HEK293 (cell line): ENCODE results near the gene RIPK3.
A peak's percentile ranks its signal among the peaks of the same experiment; 100 is the strongest.

Source experiments
- CTCF ChIA-PET: fragments of 350-600 bp; formaldehyde crosslinking; extraction: SDS; loops from one replicate; lab custom pipeline; 2021; ENCODE audit warnings: antibody characterized with exemption; lab: Yijun Ruan, JAX
- POLR2A ChIA-PET: fragments of 300-600 bp; formaldehyde crosslinking; extraction: SDS; loops from one replicate; lab custom pipeline; 2020; ENCODE audit warnings: antibody characterized with exemption, inconsistent platforms; lab: Yijun Ruan, JAX
- H3K27ac ChIP-seq: fragments of 200-500 bp; sonication (Bioruptor generic); 2 replicates; pipeline ENCODE4 v1.5.1; 2014; ENCODE audit warnings: low read depth, low read length, control low read depth, inconsistent platforms; ENCODE audit errors: extremely low read depth
- H3K36me3 ChIP-seq, 2 experiments: fragments of 200-500 bp in 1 of 2; sonication (Bioruptor generic) in 1 of 2; 1 replicate in 1 of 2; 2 replicates in 1 of 2; pipeline ENCODE4 v1.5.1; 2014 to 2017; ENCODE audit warnings: inconsistent platforms in 2 of 2, low read length in 2 of 2; ENCODE audit not compliant: control insufficient read depth in 2 of 2, insufficient read depth in 1 of 2
- H3K4me1 ChIP-seq: fragments of 200-500 bp; sonication (Bioruptor generic); 2 replicates; pipeline ENCODE4 v1.5.1; 2014; ENCODE audit warnings: mild to moderate bottlenecking, low read length, inconsistent platforms; ENCODE audit not compliant: control insufficient read depth, insufficient read depth
- H3K4me3 ChIP-seq: 2 replicates; pipeline ENCODE4 v1.5.1; 2011; ENCODE audit warnings: low read depth, mild to moderate bottlenecking, control low read depth, low read length, moderate library complexity
- H3K9me3 ChIP-seq: fragments of 200-500 bp; sonication (Bioruptor generic); 2 replicates; pipeline ENCODE4 v1.5.1; 2014; ENCODE audit warnings: low read depth, low read length, inconsistent platforms; ENCODE audit not compliant: control insufficient read depth, insufficient read depth
- EGR2 ChIP-seq: fragments of 450-650 bp; formaldehyde crosslinking; IDR thresholded peaks from 2 replicates; pipeline ENCODE4 v1.5.1; 2016; ENCODE audit warnings: low read depth, missing biosample characterization, missing genetic modification characterization
- HIC1 ChIP-seq: fragments of 450-650 bp; formaldehyde crosslinking; IDR thresholded peaks from 2 replicates; pipeline ENCODE4 v1.5.1; 2016; ENCODE audit warnings: missing biosample characterization, missing genetic modification characterization
- INSM2 ChIP-seq: fragments of 450-650 bp; formaldehyde crosslinking; IDR thresholded peaks from 2 replicates; pipeline ENCODE4 v1.5.1; 2016; ENCODE audit warnings: missing biosample characterization, missing genetic modification characterization
- KLF1 ChIP-seq: fragments of 450-650 bp; formaldehyde crosslinking; IDR thresholded peaks from 2 replicates; pipeline ENCODE4 v1.5.1; 2016; ENCODE audit warnings: missing biosample characterization, missing genetic modification characterization
- KLF10 ChIP-seq: fragments of 450-650 bp; IDR thresholded peaks from 2 replicates; pipeline ENCODE4 v1.5.1; 2018; ENCODE audit warnings: missing biosample characterization, mild to moderate bottlenecking, missing genetic modification characterization
- KLF17 ChIP-seq: fragments of 450-650 bp; formaldehyde crosslinking; IDR thresholded peaks from 2 replicates; pipeline ENCODE4 v1.5.1; 2016; ENCODE audit warnings: missing biosample characterization, missing genetic modification characterization
- PATZ1 ChIP-seq: fragments of 450-650 bp; formaldehyde crosslinking; IDR thresholded peaks from 2 replicates; pipeline ENCODE4 v1.5.1; 2016; ENCODE audit warnings: missing biosample characterization, missing genetic modification characterization
- PRDM10 ChIP-seq: fragments of 450-650 bp; formaldehyde crosslinking; IDR thresholded peaks from 2 replicates; pipeline ENCODE4 v1.5.1; 2016; ENCODE audit warnings: missing biosample characterization, missing genetic modification characterization
- RBAK ChIP-seq: fragments of 450-650 bp; formaldehyde crosslinking; IDR thresholded peaks from 2 replicates; pipeline ENCODE4 v1.5.1; 2016; ENCODE audit warnings: missing biosample characterization, missing genetic modification characterization
- TRIM28 ChIP-seq: IDR thresholded peaks from 2 replicates; pipeline ENCODE4 v1.6.1; 2011; ENCODE audit warnings: low read length, control low read depth, borderline replicate concordance
- ZEB2 ChIP-seq: fragments of 450-650 bp; formaldehyde crosslinking; IDR thresholded peaks from 2 replicates; pipeline ENCODE4 v1.5.1; 2016; ENCODE audit warnings: missing biosample characterization, missing genetic modification characterization
- ZFHX2 ChIP-seq: fragments of 450-650 bp; formaldehyde crosslinking; conservative IDR thresholded peaks from 2 replicates; pipeline ENCODE4 v1.5.1; 2016; ENCODE audit warnings: missing biosample characterization, missing genetic modification characterization
- ZNF169 ChIP-seq: fragments of 450-650 bp; formaldehyde crosslinking; IDR thresholded peaks from 2 replicates; pipeline ENCODE4 v1.5.1; 2016; ENCODE audit warnings: missing biosample characterization, missing genetic modification characterization
- ZNF175 ChIP-seq: fragments of 450-650 bp; formaldehyde crosslinking; IDR thresholded peaks from 2 replicates; pipeline ENCODE4 v1.5.1; 2016; ENCODE audit warnings: missing biosample characterization, missing genetic modification characterization
- ZNF18 ChIP-seq: fragments of 450-650 bp; formaldehyde crosslinking; IDR thresholded peaks from 2 replicates; pipeline ENCODE4 v1.5.1; 2016; ENCODE audit warnings: missing biosample characterization, missing genetic modification characterization
- ZNF266 ChIP-seq: fragments of 450-650 bp; formaldehyde crosslinking; IDR thresholded peaks from 2 replicates; pipeline ENCODE4 v1.5.1; 2016; ENCODE audit warnings: missing biosample characterization, missing genetic modification characterization, low read depth
- ZNF350 ChIP-seq: fragments of 450-650 bp; formaldehyde crosslinking; IDR thresholded peaks from 2 replicates; pipeline ENCODE4 v1.5.0; 2017; ENCODE audit warnings: missing biosample characterization, mild to moderate bottlenecking, missing genetic modification characterization
- ZNF48 ChIP-seq: fragments of 450-650 bp; formaldehyde crosslinking; IDR thresholded peaks from 2 replicates; pipeline ENCODE4 v1.5.1; 2016; ENCODE audit warnings: missing biosample characterization, missing genetic modification characterization
- ZNF558 ChIP-seq: fragments of 450-650 bp; formaldehyde crosslinking; IDR thresholded peaks from 2 replicates; pipeline ENCODE4 v1.5.1; 2016; ENCODE audit warnings: missing biosample characterization, missing genetic modification characterization
- ZNF645 ChIP-seq: fragments of 450-650 bp; formaldehyde crosslinking; IDR thresholded peaks from 2 replicates; pipeline ENCODE4; 2016; ENCODE audit warnings: missing biosample characterization, missing genetic modification characterization
- ZNF660 ChIP-seq: fragments of 450-650 bp; IDR thresholded peaks from 2 replicates; pipeline ENCODE4 v1.5.1; 2018; ENCODE audit warnings: missing biosample characterization, mild to moderate bottlenecking, missing genetic modification characterization
- ZNF843 ChIP-seq: fragments of 450-650 bp; formaldehyde crosslinking; IDR thresholded peaks from 2 replicates; pipeline ENCODE4 v1.5.1; 2016; ENCODE audit warnings: missing biosample characterization, missing genetic modification characterization

Gene RIPK3

GRCh38 chr14:24316597-24316950, 23.2 kb downstream of the RIPK3 start:
- Histone ChIP-seq H3K36me3 (peaks cover 0 to 16% of the 10 kb centered on the region in 2 experiments; a peak in 1 of 3 replicates), H3K4me3 (no peak overlapping the region), H3K9me3 (no peaks in the 10 kb centered on the region), H3K27ac (no peak overlapping the region), H3K4me1 (no peaks in the 10 kb centered on the region)
- TF ChIP-seq KLF17 (tag by site-specific recombination) (no peak), ZNF48 (tag by site-specific recombination) (no peak), ZFHX2 (tag by site-specific recombination) (peak; percentile 90), ZNF660 (no peak), TRIM28 (no peak), INSM2 (tag by site-specific recombination) (no peak), ZNF843 (tag by site-specific recombination) (no peak), ZNF169 (tag by site-specific recombination) (no peak), PATZ1 (tag by site-specific recombination) (no peak), ZNF558 (tag by site-specific recombination) (no peak), RBAK (tag by site-specific recombination) (no peak), ZNF18 (tag by site-specific recombination) (no peak), ZEB2 (tag by site-specific recombination) (no peak), ZNF645 (no peak), PRDM10 (tag by site-specific recombination) (no peak), KLF1 (tag by site-specific recombination) (peak; percentile 95), EGR2 (peak; percentile 85), ZNF175 (no peak), ZNF266 (no peak), KLF10 (no peak), HIC1 (tag by site-specific recombination) (no peak), ZNF350 (tag by site-specific recombination) (no peak)
- ChIA-PET CTCF (interaction anchor here (0.7 to 1.5 kb wide), 3 partner anchors 8 to 73 kb away, joined by 3 to 7 read pairs (median 5); partner anchors contain the start of genes CIDEB and TINF2), POLR2A (interaction anchor here (0.7 kb wide), 1 partner anchor 45 kb away, joined by 3 read pairs; the partner anchor contains the start of gene RABGGTA)
